ENCODE measurements around the gene SULT1C2.
"Not testable (repeated sequence)": the region's sequence is repeated elsewhere in the genome, so short reads cannot be mapped to it uniquely, and the experiment has no call there.

The SULT1C2 gene

GRCh38 chr2:108348816-108349570 is 60.3 kb downstream of the SULT1C2 start:
- no peak overlapping the region for H3K4me3 ChIP-seq (ENCODE audit: low read depth, low read length)
- H3K4me1 ChIP-seq: no peaks in the 10 kb centered on the region
- no peak for TF ChIP-seq CTCF (IDR thresholded peaks at IDR 0.05; ENCODE audit: low read depth, low read length)
- no peaks in the 10 kb centered on the region for H3K9me3 ChIP-seq
- DNase-seq: no peak
- no peaks in the 10 kb centered on the region for H3K27me3 ChIP-seq
- no peaks in the 10 kb centered on the region for H3K36me3 ChIP-seq

DNA sequence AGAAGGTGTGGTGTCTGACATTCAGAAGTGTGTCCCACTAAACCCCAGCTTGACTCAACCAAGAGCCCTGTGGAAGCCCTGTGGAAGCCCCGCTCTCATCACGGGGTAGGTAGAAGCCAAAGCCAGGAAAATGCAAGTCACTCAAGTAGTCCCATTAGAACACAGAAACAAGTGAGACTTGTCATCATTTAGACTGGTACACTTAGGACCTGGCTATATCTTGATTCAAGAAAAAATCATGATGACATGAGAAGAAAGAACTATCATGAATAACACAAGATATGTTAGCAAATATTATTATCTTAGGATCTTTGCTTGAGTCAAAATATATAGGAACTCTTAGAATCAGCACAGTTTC is 60.9 kb downstream of the SULT1C2 start:
- no peak for DNase-seq
- Histone ChIP-seq H3K4me1 (no peaks in the 10 kb centered on the region), H3K36me3 (no peaks in the 10 kb centered on the region), H3K27me3 (no peaks in the 10 kb centered on the region), H3K4me3 (ENCODE audit: low read depth, low read length) (no peak overlapping the region), H3K9me3 (no peaks in the 10 kb centered on the region)
- no peak for TF ChIP-seq CTCF (IDR thresholded peaks at IDR 0.05; ENCODE audit: low read depth, low read length)

DNA sequence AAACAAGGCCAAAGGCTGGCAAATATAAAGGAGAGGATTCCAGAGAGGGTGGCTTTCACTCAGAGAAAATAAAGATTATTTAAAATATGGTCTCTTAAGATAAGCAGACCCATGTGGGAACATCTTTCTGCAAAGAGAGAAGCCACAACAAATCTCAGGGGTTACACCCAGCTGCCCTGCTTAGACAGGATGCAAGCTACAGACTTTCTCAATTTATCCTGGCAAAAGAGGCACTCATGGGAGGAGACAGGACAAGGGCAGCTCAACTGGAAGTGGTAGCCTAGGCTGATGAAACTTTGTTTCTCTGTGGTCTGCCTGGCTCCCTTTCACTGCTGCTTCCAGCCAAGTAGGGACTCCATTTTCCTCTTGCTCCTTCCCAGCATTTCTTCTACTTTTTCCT is 63.2 kb downstream of the SULT1C2 start:
- Histone ChIP-seq H3K36me3 (no peaks in the 10 kb centered on the region), H3K4me3 (ENCODE audit: low read depth, low read length) (no peak overlapping the region), H3K4me1 (no peaks in the 10 kb centered on the region), H3K27me3 (no peaks in the 10 kb centered on the region), H3K9me3 (no peaks in the 10 kb centered on the region)
- DNase-seq: no peak
- TF ChIP-seq CTCF (IDR thresholded peaks at IDR 0.05; ENCODE audit: low read depth, low read length): no peak

- Histone ChIP-seq H3K36me3 (no peaks in the 10 kb centered on the region), H3K27me3 (no peaks in the 10 kb centered on the region), H3K4me1 (no peaks in the 10 kb centered on the region), H3K4me3 (ENCODE audit: low read depth, low read length) (no peak overlapping the region), H3K9me3 (no peaks in the 10 kb centered on the region)
- DNase-seq: no peak
- no peak for TF ChIP-seq CTCF (IDR thresholded peaks at IDR 0.05; ENCODE audit: low read depth, low read length)
Observed at GRCh38 chr2:108354136-108354535, 65.4 kb downstream of the SULT1C2 start.

- DNase-seq: no peak
- H3K4me1 ChIP-seq: no peaks in the 10 kb centered on the region
- H3K27me3 ChIP-seq: no peaks in the 10 kb centered on the region
- no peak for TF ChIP-seq CTCF (IDR thresholded peaks at IDR 0.05; ENCODE audit: low read depth, low read length)
- no peak overlapping the region for H3K4me3 ChIP-seq (ENCODE audit: low read depth, low read length)
- H3K9me3 ChIP-seq: no peaks in the 10 kb centered on the region
- H3K36me3 ChIP-seq: no peaks in the 10 kb centered on the region
Observed at GRCh38 chr2:108355906-108356734, 67.4 kb downstream of the SULT1C2 start.

GRCh38 chr2:108359336-108359735 is 70.6 kb downstream of the SULT1C2 start:
- not testable (repeated sequence) for H3K9me3 ChIP-seq; H3K27me3 ChIP-seq; H3K4me3 ChIP-seq (ENCODE audit: low read depth, low read length); H3K4me1 ChIP-seq; H3K36me3 ChIP-seq; DNase-seq

Data from BE2C (cell line).